Measurements from ENCODE around the gene PRRG2.

PRRG2 gene

DNA sequence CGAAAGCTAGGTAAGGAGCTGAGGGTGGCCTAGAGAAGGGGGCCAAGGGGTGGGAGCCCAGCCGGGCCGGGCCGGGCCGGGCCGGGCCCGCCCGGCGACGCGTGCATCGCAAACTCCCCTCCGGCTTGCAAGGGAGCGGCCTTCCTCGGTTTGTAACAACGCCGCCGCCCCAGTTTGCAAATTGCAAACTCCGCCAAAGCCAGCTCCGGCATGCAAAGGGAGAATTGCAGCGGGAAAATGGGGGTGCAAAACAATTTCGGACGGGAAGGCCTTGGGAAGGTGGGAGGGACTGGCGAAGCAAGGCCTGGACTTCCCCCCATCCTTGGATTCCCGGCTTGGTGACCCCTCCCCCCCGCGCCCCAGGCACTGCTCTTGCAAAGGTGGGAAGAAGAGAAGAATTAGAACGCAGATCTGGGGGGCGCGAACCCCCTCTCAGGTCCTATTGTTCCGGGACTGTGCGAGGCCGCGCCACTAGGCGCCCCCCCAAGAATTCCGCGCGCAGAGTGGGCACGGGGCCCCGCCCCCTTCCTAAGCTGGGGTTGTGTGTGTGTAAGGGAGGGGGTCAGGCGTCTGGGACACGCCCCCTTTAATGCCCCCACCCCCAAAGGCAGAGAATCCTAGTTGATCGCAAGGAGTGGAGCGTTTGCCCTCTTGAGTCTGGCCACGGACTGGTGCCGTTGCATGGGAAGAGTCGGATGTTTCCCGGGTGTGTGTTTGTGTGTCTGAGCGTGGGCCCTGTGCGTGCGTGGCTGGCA is 10.8 kb downstream of the PRRG2 start (continued):
- TF ChIP-seq ZNF404 (tag by site-specific recombination; IDR thresholded peaks at IDR 0.05) = no peak
- TF ChIP-seq ZFHX2 (tag by site-specific recombination; conservative IDR thresholded peaks at IDR 0.05) = peak; percentile 44
- no peak for TF ChIP-seq ZNF140 (tag by site-specific recombination; IDR thresholded peaks at IDR 0.05)
- no peak for TF ChIP-seq ZNF433 (tag by site-specific recombination; IDR thresholded peaks at IDR 0.05; ENCODE audit: low read depth)
- no peak for TF ChIP-seq ZNF510 (tag by site-specific recombination; IDR thresholded peaks at IDR 0.05; ENCODE audit: insufficient replicate concordance)
- TF ChIP-seq, protein P1, sequence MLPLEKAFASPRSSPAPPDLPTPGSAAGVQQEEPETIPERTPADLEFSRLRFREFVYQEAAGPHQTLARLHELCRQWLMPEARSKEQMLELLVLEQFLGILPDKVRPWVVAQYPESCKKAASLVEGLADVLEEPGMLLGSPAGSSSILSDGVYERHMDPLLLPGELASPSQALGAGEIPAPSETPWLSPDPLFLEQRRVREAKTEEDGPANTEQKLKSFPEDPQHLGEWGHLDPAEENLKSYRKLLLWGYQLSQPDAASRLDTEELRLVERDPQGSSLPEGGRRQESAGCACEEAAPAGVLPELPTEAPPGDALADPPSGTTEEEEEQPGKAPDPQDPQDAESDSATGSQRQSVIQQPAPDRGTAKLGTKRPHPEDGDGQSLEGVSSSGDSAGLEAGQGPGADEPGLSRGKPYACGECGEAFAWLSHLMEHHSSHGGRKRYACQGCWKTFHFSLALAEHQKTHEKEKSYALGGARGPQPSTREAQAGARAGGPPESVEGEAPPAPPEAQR (tag by site-specific recombination; IDR thresholded peaks at IDR 0.05) = no peak
- TF ChIP-seq ZNF169 (tag by site-specific recombination; IDR thresholded peaks at IDR 0.05) = no peak
- TF ChIP-seq, protein P2, sequence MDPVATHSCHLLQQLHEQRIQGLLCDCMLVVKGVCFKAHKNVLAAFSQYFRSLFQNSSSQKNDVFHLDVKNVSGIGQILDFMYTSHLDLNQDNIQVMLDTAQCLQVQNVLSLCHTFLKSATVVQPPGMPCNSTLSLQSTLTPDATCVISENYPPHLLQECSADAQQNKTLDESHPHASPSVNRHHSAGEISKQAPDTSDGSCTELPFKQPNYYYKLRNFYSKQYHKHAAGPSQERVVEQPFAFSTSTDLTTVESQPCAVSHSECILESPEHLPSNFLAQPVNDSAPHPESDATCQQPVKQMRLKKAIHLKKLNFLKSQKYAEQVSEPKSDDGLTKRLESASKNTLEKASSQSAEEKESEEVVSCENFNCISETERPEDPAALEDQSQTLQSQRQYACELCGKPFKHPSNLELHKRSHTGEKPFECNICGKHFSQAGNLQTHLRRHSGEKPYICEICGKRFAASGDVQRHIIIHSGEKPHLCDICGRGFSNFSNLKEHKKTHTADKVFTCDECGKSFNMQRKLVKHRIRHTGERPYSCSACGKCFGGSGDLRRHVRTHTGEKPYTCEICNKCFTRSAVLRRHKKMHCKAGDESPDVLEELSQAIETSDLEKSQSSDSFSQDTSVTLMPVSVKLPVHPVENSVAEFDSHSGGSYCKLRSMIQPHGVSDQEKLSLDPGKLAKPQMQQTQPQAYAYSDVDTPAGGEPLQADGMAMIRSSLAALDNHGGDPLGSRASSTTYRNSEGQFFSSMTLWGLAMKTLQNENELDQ (tag by site-specific recombination; IDR thresholded peaks at IDR 0.05; ENCODE audit: low read depth) = no peak
- no peak for TF ChIP-seq ZNF24 (tag by site-specific recombination; IDR thresholded peaks at IDR 0.05)
- 0 out of 2 replicates have a peak, but pooled peaks have one; percentile 2 for TF ChIP-seq ZNF391 (tag by site-specific recombination; IDR thresholded peaks at IDR 0.05; ENCODE audit: borderline replicate concordance, low read depth)
- TF ChIP-seq HOXD13 (CRISPR knock-in tag; IDR thresholded peaks at IDR 0.05; ENCODE audit: borderline replicate concordance) = no peak
- no peak for TF ChIP-seq ZNF202 (tag by site-specific recombination; IDR thresholded peaks at IDR 0.05; ENCODE audit: borderline replicate concordance)
- TF ChIP-seq ZNF621 (tag by site-specific recombination; IDR thresholded peaks at IDR 0.05) = no peak
- TF ChIP-seq ZNF341 (tag by site-specific recombination; IDR thresholded peaks at IDR 0.05; ENCODE audit: low read depth) = peak; percentile 21; the same call in 1 of the 2 replicates
- no peak for TF ChIP-seq ZNF830 (tag by site-specific recombination; IDR thresholded peaks at IDR 0.05; ENCODE audit: low read depth)
- TF ChIP-seq, protein P3, sequence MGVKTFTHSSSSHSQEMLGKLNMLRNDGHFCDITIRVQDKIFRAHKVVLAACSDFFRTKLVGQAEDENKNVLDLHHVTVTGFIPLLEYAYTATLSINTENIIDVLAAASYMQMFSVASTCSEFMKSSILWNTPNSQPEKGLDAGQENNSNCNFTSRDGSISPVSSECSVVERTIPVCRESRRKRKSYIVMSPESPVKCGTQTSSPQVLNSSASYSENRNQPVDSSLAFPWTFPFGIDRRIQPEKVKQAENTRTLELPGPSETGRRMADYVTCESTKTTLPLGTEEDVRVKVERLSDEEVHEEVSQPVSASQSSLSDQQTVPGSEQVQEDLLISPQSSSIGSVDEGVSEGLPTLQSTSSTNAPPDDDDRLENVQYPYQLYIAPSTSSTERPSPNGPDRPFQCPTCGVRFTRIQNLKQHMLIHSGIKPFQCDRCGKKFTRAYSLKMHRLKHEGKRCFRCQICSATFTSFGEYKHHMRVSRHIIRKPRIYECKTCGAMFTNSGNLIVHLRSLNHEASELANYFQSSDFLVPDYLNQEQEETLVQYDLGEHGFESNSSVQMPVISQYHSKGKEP (tag by site-specific recombination; IDR thresholded peaks at IDR 0.05) = peak; percentile 87
- TF ChIP-seq, protein P4, sequence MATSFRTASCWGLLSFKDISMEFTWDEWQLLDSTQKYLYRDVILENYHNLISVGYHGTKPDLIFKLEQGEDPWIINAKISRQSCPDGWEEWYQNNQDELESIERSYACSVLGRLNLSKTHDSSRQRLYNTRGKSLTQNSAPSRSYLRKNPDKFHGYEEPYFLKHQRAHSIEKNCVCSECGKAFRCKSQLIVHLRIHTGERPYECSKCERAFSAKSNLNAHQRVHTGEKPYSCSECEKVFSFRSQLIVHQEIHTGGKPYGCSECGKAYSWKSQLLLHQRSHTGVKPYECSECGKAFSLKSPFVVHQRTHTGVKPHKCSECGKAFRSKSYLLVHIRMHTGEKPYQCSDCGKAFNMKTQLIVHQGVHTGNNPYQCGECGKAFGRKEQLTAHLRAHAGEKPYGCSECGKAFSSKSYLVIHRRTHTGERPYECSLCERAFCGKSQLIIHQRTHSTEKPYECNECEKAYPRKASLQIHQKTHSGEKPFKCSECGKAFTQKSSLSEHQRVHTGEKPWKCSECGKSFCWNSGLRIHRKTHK (tag by site-specific recombination; IDR thresholded peaks at IDR 0.05) = no peak
- no peak for TF ChIP-seq HOXA7 (CRISPR knock-in tag; IDR thresholded peaks at IDR 0.05; ENCODE audit: borderline replicate concordance)
- TF ChIP-seq ZNF792 (tag by site-specific recombination; IDR thresholded peaks at IDR 0.05) = 0 out of 2 replicates have a peak, but pooled peaks have one; percentile 31
- peak; percentile 59; the same call in 1 of the 2 replicates for TF ChIP-seq ZBTB20 (tag by site-specific recombination; IDR thresholded peaks at IDR 0.05)
- no peak; the same call in 1 of the 2 replicates for TF ChIP-seq SCRT1 (tag by site-specific recombination; IDR thresholded peaks at IDR 0.05; ENCODE audit: borderline replicate concordance)
- TF ChIP-seq ZXDB (tag by site-specific recombination; IDR thresholded peaks at IDR 0.05) = no peak; the same call in 1 of the 2 replicates
- TF ChIP-seq ZNF426 (tag by site-specific recombination; IDR thresholded peaks at IDR 0.05) = no peak
- TF ChIP-seq WT1 (tag by site-specific recombination; IDR thresholded peaks at IDR 0.05) = no peak
- TF ChIP-seq ZNF76 (tag by site-specific recombination; IDR thresholded peaks at IDR 0.05; ENCODE audit: borderline replicate concordance, low read depth) = no peak; the same call in 1 of the 2 replicates
- TF ChIP-seq, protein P5, sequence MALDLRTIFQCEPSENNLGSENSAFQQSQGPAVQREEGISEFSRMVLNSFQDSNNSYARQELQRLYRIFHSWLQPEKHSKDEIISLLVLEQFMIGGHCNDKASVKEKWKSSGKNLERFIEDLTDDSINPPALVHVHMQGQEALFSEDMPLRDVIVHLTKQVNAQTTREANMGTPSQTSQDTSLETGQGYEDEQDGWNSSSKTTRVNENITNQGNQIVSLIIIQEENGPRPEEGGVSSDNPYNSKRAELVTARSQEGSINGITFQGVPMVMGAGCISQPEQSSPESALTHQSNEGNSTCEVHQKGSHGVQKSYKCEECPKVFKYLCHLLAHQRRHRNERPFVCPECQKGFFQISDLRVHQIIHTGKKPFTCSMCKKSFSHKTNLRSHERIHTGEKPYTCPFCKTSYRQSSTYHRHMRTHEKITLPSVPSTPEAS (tag by site-specific recombination; IDR thresholded peaks at IDR 0.05) = peak; percentile 64
- TF ChIP-seq ZSCAN23 (tag by site-specific recombination; IDR thresholded peaks at IDR 0.05) = no peak
- peak; percentile 90 for TF ChIP-seq SP3 (tag by site-specific recombination; IDR thresholded peaks at IDR 0.05)
- TF ChIP-seq SCRT2 (tag by site-specific recombination; IDR thresholded peaks at IDR 0.05) = peak; percentile 52; the same call in 1 of the 2 replicates
- TF ChIP-seq, protein P6, sequence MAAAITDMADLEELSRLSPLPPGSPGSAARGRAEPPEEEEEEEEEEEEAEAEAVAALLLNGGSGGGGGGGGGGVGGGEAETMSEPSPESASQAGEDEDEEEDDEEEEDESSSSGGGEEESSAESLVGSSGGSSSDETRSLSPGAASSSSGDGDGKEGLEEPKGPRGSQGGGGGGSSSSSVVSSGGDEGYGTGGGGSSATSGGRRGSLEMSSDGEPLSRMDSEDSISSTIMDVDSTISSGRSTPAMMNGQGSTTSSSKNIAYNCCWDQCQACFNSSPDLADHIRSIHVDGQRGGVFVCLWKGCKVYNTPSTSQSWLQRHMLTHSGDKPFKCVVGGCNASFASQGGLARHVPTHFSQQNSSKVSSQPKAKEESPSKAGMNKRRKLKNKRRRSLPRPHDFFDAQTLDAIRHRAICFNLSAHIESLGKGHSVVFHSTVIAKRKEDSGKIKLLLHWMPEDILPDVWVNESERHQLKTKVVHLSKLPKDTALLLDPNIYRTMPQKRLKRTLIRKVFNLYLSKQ (tag by site-specific recombination; IDR thresholded peaks at IDR 0.05; ENCODE audit: borderline replicate concordance) = no peak

Measured in HEK293 (cell line).